ENCODE data around the gene KCTD17. TPM values are rescaled to one million over a fixed set of nuclear protein-coding genes. Genes with fewer than 3 reads are reported as not detected.
A peak's percentile ranks its signal among the peaks of the same experiment; 100 is the strongest.

KCTD17 gene
- total and polyA plus RNA-seq, 7 experiments from 2014 or later, result 10.3 to 44.5 (median 23.6) TPM

DNA sequence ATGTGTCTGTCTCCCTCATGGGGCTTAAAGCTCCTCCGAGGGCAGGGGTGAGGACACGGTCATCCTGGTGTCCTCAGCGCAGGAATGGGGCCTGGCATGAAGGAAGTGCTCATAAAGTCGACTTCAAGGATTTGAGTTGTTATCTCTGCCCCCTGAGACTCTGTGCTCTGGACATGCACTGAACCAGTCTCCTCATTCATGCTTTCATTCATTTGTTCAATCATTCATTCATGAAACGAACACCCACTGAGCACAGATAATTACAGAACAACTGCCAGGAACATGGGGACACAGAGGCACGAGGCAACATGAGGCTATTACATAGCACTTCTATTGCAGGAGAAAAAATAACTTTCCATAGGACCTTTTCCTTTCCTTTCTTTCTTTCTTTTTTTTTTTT is 41.5 kb downstream of the KCTD17 start:
- H3K4me3 Mint-ChIP-seq, result no peak overlapping the region
- H3K4me1 Mint-ChIP-seq, result peaks cover 0 to 37% (median 3%) of the 10 kb centered on the region in 7 donors
- H3K27ac Mint-ChIP-seq, result peak overlapping the region in 2 of 9 donors; percentile 65 to 84
- CTCF ChIA-PET, result no interaction called here
- H3K4me3 ChIP-seq (ENCODE audit: low read length), result no peak overlapping the region
- no peaks in the 10 kb centered on the region for H3K9me3 ChIP-seq (ENCODE audit: control insufficient read depth in 2 of 3, low read length in 3 of 3)
- DNase-seq (no peak), ATAC-seq (no peak)
- peaks cover 0 to 23% (median 13%) of the 10 kb centered on the region in 5 donors for H3K27me3 Mint-ChIP-seq
- H3K4me1 ChIP-seq (ENCODE audit: control insufficient read depth in 2 of 2, insufficient read depth in 2 of 2, low read length in 2 of 2), result no peaks in the 10 kb centered on the region
- no peaks in the 10 kb centered on the region for H3K27me3 ChIP-seq (ENCODE audit: control insufficient read depth in 2 of 2, insufficient read depth in 2 of 2, low read length in 2 of 2)
- peaks cover 0 to 2% (median 0%) of the 10 kb centered on the region in 5 donors for H3K36me3 Mint-ChIP-seq
- POLR2A ChIA-PET, result no interaction called here
- no peak overlapping the region for H3K27ac ChIP-seq (ENCODE audit: low read depth, low read length)
- no peaks in the 10 kb centered on the region for H3K9me3 Mint-ChIP-seq
- no peaks in the 10 kb centered on the region for H3K36me3 ChIP-seq (ENCODE audit: control insufficient read depth in 2 of 3, insufficient read depth in 3 of 3, low read length in 3 of 3)
- intact Hi-C loops (cut with micrococcal nuclease), result no loop called here

GRCh38 chr22:37094239-37094638 is 42.7 kb downstream of the KCTD17 start:
- H3K9me3 Mint-ChIP-seq, result no peaks in the 10 kb centered on the region
- H3K4me1 ChIP-seq (ENCODE audit: control insufficient read depth in 2 of 2, insufficient read depth in 2 of 2, low read length in 2 of 2), result no peaks in the 10 kb centered on the region
- H3K36me3 ChIP-seq (ENCODE audit: control insufficient read depth in 2 of 3, insufficient read depth in 3 of 3, low read length in 3 of 3), result no peaks in the 10 kb centered on the region
- no peaks in the 10 kb centered on the region for H3K9me3 ChIP-seq (ENCODE audit: control insufficient read depth in 2 of 3, low read length in 3 of 3)
- H3K4me1 Mint-ChIP-seq, result peaks cover 0 to 35% (median 8%) of the 10 kb centered on the region in 7 donors
- no peak for ATAC-seq
- H3K27ac Mint-ChIP-seq, result peak overlapping the region in 1 of 9 donors; percentile 41
- POLR2A ChIA-PET, result interaction anchor here (0.6 kb wide), 1 partner anchor 26 kb away, joined by 3 read pairs; no protein-coding TSS in a partner anchor
- no peak for DNase-seq
- peaks cover 0 to 27% (median 13%) of the 10 kb centered on the region in 5 donors for H3K27me3 Mint-ChIP-seq
- no peak overlapping the region for H3K4me3 ChIP-seq (ENCODE audit: low read length)
- H3K4me3 Mint-ChIP-seq, result no peak overlapping the region
- H3K36me3 Mint-ChIP-seq, result peaks cover 0 to 3% (median 0%) of the 10 kb centered on the region in 5 donors
- intact Hi-C loops (cut with micrococcal nuclease), result no loop called here
- no peak overlapping the region for H3K27ac ChIP-seq (ENCODE audit: low read depth, low read length)
- no peaks in the 10 kb centered on the region for H3K27me3 ChIP-seq (ENCODE audit: control insufficient read depth in 2 of 2, insufficient read depth in 2 of 2, low read length in 2 of 2)
- CTCF ChIA-PET, result interaction anchor here (0.7 kb wide), 1 partner anchor 166 kb away, joined by 3 read pairs; no protein-coding TSS in a partner anchor

- Histone ChIP-seq H3K4me3 (ENCODE audit: low read length) (no peak overlapping the region), H3K27me3 (ENCODE audit: control insufficient read depth in 2 of 2, insufficient read depth in 2 of 2, low read length in 2 of 2) (no peaks in the 10 kb centered on the region), H3K36me3 (ENCODE audit: control insufficient read depth in 2 of 3, insufficient read depth in 3 of 3, low read length in 3 of 3) (no peaks in the 10 kb centered on the region), H3K4me1 (ENCODE audit: control insufficient read depth in 2 of 2, insufficient read depth in 2 of 2, low read length in 2 of 2) (no peaks in the 10 kb centered on the region), H3K9me3 (ENCODE audit: control insufficient read depth in 2 of 3, low read length in 3 of 3) (no peaks in the 10 kb centered on the region), H3K27ac (ENCODE audit: low read depth, low read length) (no peak overlapping the region)
- POLR2A ChIA-PET, result no interaction called here
- DNase-seq (peak in 1 of 9 donors; percentile 55), ATAC-seq (no peak)
- intact Hi-C loops (cut with micrococcal nuclease), result no loop called here
- H3K36me3 Mint-ChIP-seq, result peaks cover 0 to 3% (median 0%) of the 10 kb centered on the region in 5 donors
- H3K4me1 Mint-ChIP-seq, result peaks cover 0 to 36% (median 8%) of the 10 kb centered on the region in 7 donors
- H3K4me3 Mint-ChIP-seq, result no peak overlapping the region
- no peak overlapping the region for H3K27ac Mint-ChIP-seq
- peaks cover 0 to 27% (median 13%) of the 10 kb centered on the region in 5 donors for H3K27me3 Mint-ChIP-seq
- no peaks in the 10 kb centered on the region for H3K9me3 Mint-ChIP-seq
- CTCF ChIA-PET, result no interaction called here
Measured at GRCh38 chr22:37095113-37095512, 43.6 kb downstream of the KCTD17 start.

DNA sequence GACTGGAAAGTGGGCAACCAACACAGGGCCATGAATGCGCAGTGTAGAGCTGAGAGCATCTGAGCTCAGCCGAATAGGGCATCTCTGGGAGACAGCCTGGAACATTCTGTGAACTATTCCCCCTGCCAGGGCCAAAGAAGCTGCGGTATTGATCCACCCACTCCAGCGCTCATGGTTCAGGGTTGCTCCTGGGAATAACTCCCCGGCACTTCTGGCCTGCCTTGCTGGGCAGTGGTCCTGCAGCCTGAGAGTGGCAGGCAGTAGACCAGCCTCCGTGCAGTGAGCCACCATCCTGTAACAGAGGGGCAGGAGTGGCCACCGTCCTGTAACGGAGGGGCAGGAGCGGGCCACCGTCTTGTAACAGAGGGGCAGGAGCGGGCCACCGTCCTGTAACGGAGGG is 45.8 kb downstream of the KCTD17 start:
- Mint-ChIP-seq H3K27ac (no peak overlapping the region), H3K27me3 (peaks cover 0 to 27% (median 13%) of the 10 kb centered on the region in 5 donors), H3K9me3 (no peaks in the 10 kb centered on the region), H3K4me1 (peaks cover 0 to 36% (median 10%) of the 10 kb centered on the region in 7 donors), H3K4me3 (no peak overlapping the region), H3K36me3 (peaks cover 0 to 3% (median 0%) of the 10 kb centered on the region in 5 donors)
- H3K36me3 ChIP-seq (ENCODE audit: control insufficient read depth in 2 of 3, insufficient read depth in 3 of 3, low read length in 3 of 3), result no peaks in the 10 kb centered on the region
- ATAC-seq (no peak), DNase-seq (no peak)
- intact Hi-C loops (cut with micrococcal nuclease), result no loop called here
- no peak overlapping the region for H3K4me3 ChIP-seq (ENCODE audit: low read length)
- H3K9me3 ChIP-seq (ENCODE audit: control insufficient read depth in 2 of 3, low read length in 3 of 3), result no peaks in the 10 kb centered on the region
- ChIA-PET CTCF (no interaction called here), POLR2A (no interaction called here)
- H3K27ac ChIP-seq (ENCODE audit: low read depth, low read length), result no peak overlapping the region
- H3K4me1 ChIP-seq (ENCODE audit: control insufficient read depth in 2 of 2, insufficient read depth in 2 of 2, low read length in 2 of 2), result no peaks in the 10 kb centered on the region
- no peaks in the 10 kb centered on the region for H3K27me3 ChIP-seq (ENCODE audit: control insufficient read depth in 2 of 2, insufficient read depth in 2 of 2, low read length in 2 of 2)

DNA sequence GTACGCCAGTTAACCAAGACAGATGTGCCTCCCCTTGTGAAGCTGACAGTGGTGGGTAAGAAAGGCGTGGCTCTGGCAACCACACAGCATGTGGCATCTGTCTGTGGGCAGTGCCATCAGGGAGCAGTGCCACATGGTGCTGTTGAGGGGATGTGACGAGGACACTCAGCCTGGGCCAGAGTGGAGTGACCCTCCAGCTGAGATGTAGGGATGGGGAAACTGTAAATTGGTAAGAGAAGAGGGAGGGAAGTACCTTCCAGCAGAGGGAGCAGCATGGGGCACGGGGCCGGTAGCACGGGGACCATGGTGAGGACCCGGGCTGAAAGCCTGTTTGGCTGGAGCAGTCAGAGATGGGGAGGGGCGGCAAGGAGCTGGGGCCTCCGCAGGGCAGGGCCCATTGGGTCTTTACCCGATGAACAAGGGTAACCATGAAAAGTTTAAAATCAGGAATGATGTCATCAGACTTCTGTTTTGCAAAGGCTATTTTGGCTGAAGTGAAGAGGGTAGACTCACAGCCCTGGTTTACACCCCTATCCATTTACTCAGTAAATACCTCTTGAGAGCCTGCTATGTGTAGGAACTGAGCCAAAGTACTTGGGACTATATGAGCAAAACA is 47.5 kb downstream of the KCTD17 start:
- H3K27me3 Mint-ChIP-seq, result peaks cover 0 to 27% (median 12%) of the 10 kb centered on the region in 5 donors
- no peaks in the 10 kb centered on the region for H3K4me1 ChIP-seq (ENCODE audit: control insufficient read depth in 2 of 2, insufficient read depth in 2 of 2, low read length in 2 of 2)
- no peak overlapping the region for H3K27ac ChIP-seq (ENCODE audit: low read depth, low read length)
- intact Hi-C loops (cut with micrococcal nuclease), result loop anchor here in 1 of 2 donors (1.0 kb wide), 1 partner anchor 23 kb away; no protein-coding TSS in a partner anchor
- H3K4me3 Mint-ChIP-seq, result no peak overlapping the region
- no peaks in the 10 kb centered on the region for H3K9me3 ChIP-seq (ENCODE audit: control insufficient read depth in 2 of 3, low read length in 3 of 3)
- DNase-seq (no peak), ATAC-seq (peak; percentile 48)
- peaks cover 0 to 38% (median 10%) of the 10 kb centered on the region in 7 donors for H3K4me1 Mint-ChIP-seq
- POLR2A ChIA-PET, result no interaction called here
- H3K36me3 Mint-ChIP-seq, result peaks cover 0 to 2% (median 0%) of the 10 kb centered on the region in 5 donors
- no peak overlapping the region for H3K4me3 ChIP-seq (ENCODE audit: low read length)
- H3K36me3 ChIP-seq (ENCODE audit: control insufficient read depth in 2 of 3, insufficient read depth in 3 of 3, low read length in 3 of 3), result no peaks in the 10 kb centered on the region
- H3K9me3 Mint-ChIP-seq, result no peaks in the 10 kb centered on the region
- CTCF ChIA-PET, result interaction anchor here (0.7 kb wide), 1 partner anchor 45 kb away, joined by 3 read pairs; no protein-coding TSS in a partner anchor
- no peaks in the 10 kb centered on the region for H3K27me3 ChIP-seq (ENCODE audit: control insufficient read depth in 2 of 2, insufficient read depth in 2 of 2, low read length in 2 of 2)
- peak overlapping the region in 5 of 9 donors; percentile 2 to 68 (median 41) for H3K27ac Mint-ChIP-seq

DNA sequence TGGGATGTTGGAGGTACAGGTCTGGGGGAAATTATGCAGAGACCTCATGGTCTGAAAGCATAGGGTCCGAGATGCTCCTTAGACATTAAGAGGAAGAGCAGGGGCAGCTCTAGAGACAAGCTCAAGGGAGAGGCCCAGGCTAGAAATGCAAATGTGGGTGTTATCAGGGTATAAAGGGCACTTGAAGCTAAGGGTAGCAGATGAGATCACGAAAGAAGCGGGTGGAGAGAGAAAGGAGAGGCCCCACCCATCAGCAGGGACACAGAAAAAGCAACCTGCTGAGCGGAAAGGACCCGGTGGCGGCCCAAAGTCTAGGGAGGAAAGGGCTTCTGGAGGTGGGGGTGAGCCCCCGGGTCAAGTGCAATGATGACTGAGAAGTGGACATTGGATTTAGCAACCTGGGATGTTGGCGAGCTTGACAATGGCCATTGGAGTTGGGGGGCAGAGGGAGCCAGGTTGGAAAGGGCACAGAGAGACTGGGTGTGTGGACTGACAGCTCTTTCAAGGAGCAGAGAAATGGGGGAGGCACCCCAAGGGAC is 49.1 kb downstream of the KCTD17 start:
- peaks cover 0 to 36% (median 8%) of the 10 kb centered on the region in 7 donors for H3K4me1 Mint-ChIP-seq
- POLR2A ChIA-PET, result no interaction called here
- intact Hi-C loops (cut with micrococcal nuclease), result no loop called here

More for the DNA sequence above, 49.1 kb downstream of the KCTD17 start:
- CTCF ChIA-PET, result no interaction called here
- no peak overlapping the region for H3K27ac ChIP-seq (ENCODE audit: low read depth, low read length)
- H3K9me3 ChIP-seq (ENCODE audit: control insufficient read depth in 2 of 3, low read length in 3 of 3), result no peaks in the 10 kb centered on the region
- peaks cover 0 to 15% (median 4%) of the 10 kb centered on the region in 5 donors for H3K27me3 Mint-ChIP-seq
- H3K4me3 Mint-ChIP-seq, result no peak overlapping the region
- no peaks in the 10 kb centered on the region for H3K36me3 ChIP-seq (ENCODE audit: control insufficient read depth in 2 of 3, insufficient read depth in 3 of 3, low read length in 3 of 3)
- peak overlapping the region in 3 of 9 donors; percentile 3 to 57 (median 43) for H3K27ac Mint-ChIP-seq
- no peak for DNase-seq
- H3K4me1 ChIP-seq (ENCODE audit: control insufficient read depth in 2 of 2, insufficient read depth in 2 of 2, low read length in 2 of 2), result no peaks in the 10 kb centered on the region
- no peaks in the 10 kb centered on the region for H3K9me3 Mint-ChIP-seq
- H3K4me3 ChIP-seq (ENCODE audit: low read length), result no peak overlapping the region
- ATAC-seq, result no peak
- no peaks in the 10 kb centered on the region for H3K27me3 ChIP-seq (ENCODE audit: control insufficient read depth in 2 of 2, insufficient read depth in 2 of 2, low read length in 2 of 2)
- peaks cover 0 to 2% (median 0%) of the 10 kb centered on the region in 5 donors for H3K36me3 Mint-ChIP-seq

Measured in naive thymus-derived CD4-positive, alpha-beta T cell (primary cell).